Right lobe of liver (tissue), 4 donors: ENCODE data around the gene RNF152.

ENCODE experiments used
- CTCF ChIP-seq, 4 donors: fragments of 200-600 bp in 3 of 4; fragments of 450-650 bp in 1 of 4; IDR thresholded peaks; one replicate each; pipeline versions ENCODE4 v1.5.1 to v1.8.0; 2016 to 2022; ENCODE audit warnings: antibody characterized with exemption in 4 of 4, mild to moderate bottlenecking in 2 of 4
- POLR2A ChIP-seq: fragments of 450-650 bp; IDR thresholded peaks from one replicate; pipeline ENCODE4 v1.6.1; 2017; ENCODE audit warnings: antibody characterized with exemption, mild to moderate bottlenecking
- donor health status: DM: no; HTN: no; CAD: no.
- donor health status: DM: no; HTN: no; CAD: no.
- donor health status: DM: no; HTN: yes; CAD: no.

- TF ChIP-seq CTCF (IDR thresholded peaks at IDR 0.05) (no peak), POLR2A (no peak)
Observed at GRCh38 chr18:61785588-61785987, 107.2 kb downstream of the RNF152 start.
